GM21717 (cell line): ENCODE data around the gene TBC1D24.
A peak's percentile ranks its signal among the peaks of the same experiment; 100 is the strongest.

ENCODE experiments used
- ATAC-seq: cut with Tn5 transposase; IDR thresholded peaks from one replicate; pipeline ENCODE4 v1.9.1; 2021; ENCODE audit warnings: mild to moderate bottlenecking, moderate library complexity; ENCODE audit not compliant: unreplicated experiment

TBC1D24 gene

GRCh38 chr16:2449118-2449517, 25.8 kb upstream of the TBC1D24 start:
- ATAC-seq: no peak

DNA sequence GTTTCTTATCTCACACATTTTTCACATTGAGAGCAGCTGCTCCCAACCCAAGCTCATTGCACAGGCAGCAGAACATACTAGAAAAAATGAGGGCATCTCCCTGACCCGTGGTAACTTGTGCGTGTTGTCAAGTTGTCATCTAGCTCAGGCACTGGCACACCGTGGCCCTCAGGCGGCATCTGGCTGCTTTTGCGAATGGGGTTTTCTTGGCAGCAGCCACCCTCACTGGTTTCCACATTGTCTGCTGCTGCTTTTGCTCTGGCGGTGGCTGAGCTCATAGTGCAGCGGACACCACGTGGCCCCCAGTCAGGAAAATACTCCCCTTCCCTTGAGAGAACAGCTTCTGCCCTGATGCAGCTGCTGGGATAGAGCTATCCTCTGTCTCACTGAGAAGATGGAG, 24.4 kb upstream of the TBC1D24 start:
- ATAC-seq: no peak

- ATAC-seq: no peak
Measured at GRCh38 chr16:2450975-2451381, 23.9 kb upstream of the TBC1D24 start.

DNA sequence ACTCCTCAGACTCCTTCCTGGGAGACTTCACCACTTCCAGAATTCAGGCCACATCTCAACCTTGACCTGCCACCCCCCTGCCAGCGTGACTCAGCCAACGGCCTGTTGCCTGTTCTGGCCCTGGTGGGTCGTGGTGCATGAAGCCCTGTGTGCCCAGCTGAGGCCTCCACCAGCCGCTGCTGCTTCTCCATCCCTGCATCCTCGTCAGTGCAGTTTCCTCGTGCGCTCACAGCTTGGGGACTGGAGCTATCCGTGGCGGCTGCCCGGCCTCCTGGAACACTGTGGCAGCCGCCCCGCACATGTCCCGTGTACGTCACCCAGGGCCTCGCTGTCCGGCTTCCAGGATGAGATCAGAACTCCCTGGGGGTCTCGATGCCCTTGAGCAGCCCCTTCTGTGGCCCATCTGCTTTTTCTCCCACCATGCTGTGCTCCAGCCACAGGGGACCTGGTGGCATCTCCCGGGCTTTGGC, 23.0 kb upstream of the TBC1D24 start:
- no peak for ATAC-seq

DNA sequence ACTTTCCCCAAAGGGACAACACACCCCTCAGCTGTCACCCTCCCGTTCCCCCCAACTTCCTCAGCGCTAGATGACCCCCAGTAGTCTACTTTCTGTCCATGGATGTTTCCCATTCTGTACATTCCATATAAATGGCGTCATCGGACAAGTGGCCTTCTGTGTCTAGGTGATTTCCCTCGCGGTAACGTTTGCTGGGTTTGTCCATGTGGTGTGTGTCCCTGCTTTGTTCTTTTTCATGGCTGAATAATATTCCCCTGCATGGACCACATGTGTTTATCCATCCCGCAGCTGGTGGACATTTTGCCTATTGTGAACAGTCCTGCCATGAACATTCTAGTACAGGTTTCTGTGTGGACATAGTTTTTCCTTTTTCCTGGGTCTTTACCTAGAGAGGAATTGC, 22.3 kb upstream of the TBC1D24 start:
- no peak for ATAC-seq

- ATAC-seq: no peak
Measured at GRCh38 chr16:2455081-2455845, 19.7 kb upstream of the TBC1D24 start.

- no peak for ATAC-seq
Measured at GRCh38 chr16:2456551-2457153, 18.3 kb upstream of the TBC1D24 start.

DNA sequence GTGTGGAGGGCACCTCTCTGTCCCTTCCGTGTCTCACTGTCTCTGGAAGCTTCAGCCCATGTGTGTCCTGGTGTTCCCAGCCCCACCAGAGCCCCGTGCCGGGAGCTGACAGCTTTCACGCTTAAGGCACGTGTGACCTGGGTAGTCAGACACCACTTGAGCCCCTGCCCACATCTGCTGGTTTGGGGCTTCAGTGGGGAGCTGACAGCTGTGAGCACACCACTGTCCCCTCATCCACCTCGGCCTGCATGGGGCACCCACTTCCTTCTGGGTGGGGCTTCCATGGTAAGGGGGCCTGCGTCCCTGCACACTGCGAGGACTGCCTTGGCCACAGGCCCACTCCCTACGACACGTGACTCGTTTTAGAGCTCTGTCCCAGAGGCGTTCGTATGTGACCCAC, 17.7 kb upstream of the TBC1D24 start:
- ATAC-seq: no peak

- no peak for ATAC-seq
Measured at GRCh38 chr16:2457946-2458345, 17.0 kb upstream of the TBC1D24 start.

GRCh38 chr16:2458887-2459646, 15.9 kb upstream of the TBC1D24 start:
- no peak for ATAC-seq

GRCh38 chr16:2459647-2460390, 15.1 kb upstream of the TBC1D24 start, which contains the start of gene TEDC2:
TSS of gene TEDC2 (plus strand) at chr16:2460109. CDS start at chr16:2460145, 36 bp downstream.
- peak; percentile 68 for ATAC-seq

GRCh38 chr16:2460391-2460713, 14.6 kb upstream of the TBC1D24 start:
- no peak for ATAC-seq

- no peak for ATAC-seq
Measured at GRCh38 chr16:2460916-2461315, 14.0 kb upstream of the TBC1D24 start.

DNA sequence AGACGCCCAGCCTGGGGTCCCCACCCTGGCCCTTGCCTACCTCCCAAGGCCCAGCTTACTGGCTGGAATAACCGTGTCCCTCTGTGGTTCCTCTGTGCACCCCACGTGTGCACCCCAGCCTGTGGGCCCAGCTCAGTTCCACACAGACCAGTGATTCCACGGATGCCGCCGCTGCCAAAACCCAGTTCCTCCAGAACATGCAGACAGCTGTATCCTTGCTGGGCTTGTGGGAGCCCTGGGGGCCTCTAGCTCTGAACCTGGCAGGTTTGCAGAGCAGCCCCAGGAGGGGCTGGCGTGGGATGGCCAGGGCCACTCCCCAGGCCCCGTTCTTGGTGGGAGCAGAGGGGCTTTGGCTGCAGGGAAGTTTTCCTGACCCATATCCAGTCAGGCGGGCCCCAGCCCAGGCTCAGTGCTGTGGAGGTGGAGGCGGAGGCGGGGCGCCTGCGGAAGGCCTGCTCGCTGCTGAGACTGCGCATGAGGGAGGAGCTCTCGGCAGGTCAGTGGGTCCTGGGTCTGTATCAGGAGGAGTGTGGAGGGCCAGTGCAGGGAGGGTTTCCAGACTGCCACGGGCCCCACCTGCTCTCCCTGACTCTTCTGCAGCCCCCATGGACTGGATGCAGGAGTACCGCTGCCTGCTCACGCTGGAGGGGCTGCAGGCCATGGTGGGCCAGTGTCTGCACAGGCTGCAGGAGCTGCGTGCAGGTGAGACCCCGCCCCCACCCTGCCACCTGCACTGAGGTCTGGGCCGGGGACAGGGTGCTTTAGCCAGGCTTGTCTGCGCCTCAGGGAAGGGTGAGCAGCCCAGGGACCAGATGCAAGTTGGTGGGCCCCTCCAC, 12.7 kb upstream of the TBC1D24 start:
- ATAC-seq: no peak

- no peak for ATAC-seq
Measured at GRCh38 chr16:2464333-2464732, 10.6 kb upstream of the TBC1D24 start.

GRCh38 chr16:2465653-2466415, 9.1 kb upstream of the TBC1D24 start:
- ATAC-seq: no peak

DNA sequence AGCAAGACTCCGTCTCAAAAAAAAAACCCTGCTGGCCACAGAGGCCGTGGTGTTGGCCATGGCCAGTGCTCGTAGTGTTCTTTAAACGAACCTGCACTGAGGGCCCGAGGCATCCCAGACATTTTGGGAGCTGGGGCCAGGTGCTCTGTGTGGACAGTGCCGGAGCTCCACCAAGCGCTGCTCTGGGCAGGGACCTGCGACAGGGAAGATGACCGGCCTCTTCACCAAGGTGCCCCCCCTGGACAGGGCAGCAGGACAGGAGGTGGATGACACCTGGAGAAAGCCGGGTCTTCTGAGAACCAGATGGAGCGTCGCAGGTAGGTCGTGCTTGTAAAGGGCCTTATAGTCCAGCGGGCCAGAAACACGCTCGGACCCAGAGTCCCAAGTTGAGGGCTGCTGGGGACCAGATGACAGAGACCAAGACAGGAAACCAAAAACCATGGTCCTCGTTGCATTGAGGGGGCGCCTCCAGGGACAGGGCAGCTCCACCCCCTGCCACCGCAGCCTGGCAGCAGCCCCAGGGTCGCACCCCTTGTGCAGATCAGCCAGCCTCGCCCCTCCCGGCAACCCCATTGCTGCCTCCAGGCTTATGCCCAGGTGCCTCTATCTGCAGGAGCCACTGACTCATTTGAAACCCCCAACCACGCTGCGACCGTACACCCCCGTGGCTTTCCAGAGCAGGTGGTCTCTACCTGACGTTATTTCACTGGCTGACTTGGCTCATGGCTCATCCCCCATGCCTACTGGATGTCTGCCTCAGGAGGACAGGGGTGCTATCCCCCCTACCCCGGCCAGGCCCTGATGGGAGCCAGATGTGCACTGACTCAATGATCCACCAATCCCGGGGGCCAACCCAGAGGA, 8.0 kb upstream of the TBC1D24 start:
- ATAC-seq: no peak

GRCh38 chr16:2467528-2468232, 7.2 kb upstream of the TBC1D24 start:
- no peak for ATAC-seq
